ENCODE results near the gene ATP6V0C. TPM values are rescaled to one million over a fixed set of nuclear protein-coding genes. Genes with fewer than 3 reads are reported as not detected.

The ATP6V0C gene
- total and polyA plus RNA-seq, 3 donors from 2014 or later, result 180 to 190 (median 182) TPM

GRCh38 chr16:2484898-2485508, 28.7 kb upstream of the ATP6V0C start:
- Histone ChIP-seq H3K27me3 (no peaks in the 10 kb centered on the region), H3K4me3 (no peak overlapping the region), H3K4me1 (peaks cover 19% of the 10 kb centered on the region), H3K36me3 (ENCODE audit: low read depth, missing control alignments) (no peaks in the 10 kb centered on the region), H3K9me3 (no peaks in the 10 kb centered on the region), H3K27ac (no peak overlapping the region)
- no peak for DNase-seq
- no peak for TF ChIP-seq POLR2A (IDR thresholded peaks at IDR 0.05)
- no peak for TF ChIP-seq CTCF (IDR thresholded peaks at IDR 0.05)
- intact Hi-C loops (cut with DNase I; ENCODE audit: low total_unique reads), result loop anchor here (10.0 kb wide), 1 partner anchor 150 kb away; no protein-coding TSS in a partner anchor
- 91 to 93% methylated on average over 13 of the region's 13 CpGs for WGBS, 2 donors

- intact Hi-C loops (cut with DNase I; ENCODE audit: low total_unique reads), result loop anchor here (10.0 kb wide), 1 partner anchor 151 kb away; no protein-coding TSS in a partner anchor
- Histone ChIP-seq H3K4me1 (peaks cover 19% of the 10 kb centered on the region), H3K27ac (no peak overlapping the region), H3K9me3 (no peaks in the 10 kb centered on the region), H3K36me3 (ENCODE audit: low read depth, missing control alignments) (no peaks in the 10 kb centered on the region), H3K4me3 (no peak overlapping the region), H3K27me3 (no peaks in the 10 kb centered on the region)
- 83 to 87% methylated on average over 6 to 33 of the region's 33 CpGs for WGBS, 2 donors
- no peak for DNase-seq
- no peak for TF ChIP-seq CTCF (IDR thresholded peaks at IDR 0.05)
- TF ChIP-seq POLR2A (IDR thresholded peaks at IDR 0.05), result no peak
Observed at GRCh38 chr16:2485811-2486507, 27.8 kb upstream of the ATP6V0C start.

GRCh38 chr16:2486645-2487516, 26.9 kb upstream of the ATP6V0C start:
- TF ChIP-seq POLR2A (IDR thresholded peaks at IDR 0.05) (no peak), CTCF (IDR thresholded peaks at IDR 0.05) (peak in 1 of 3 experiments; percentile 33)
- H3K36me3 ChIP-seq (ENCODE audit: low read depth, missing control alignments), result no peaks in the 10 kb centered on the region
- H3K4me3 ChIP-seq, result no peak overlapping the region
- no peaks in the 10 kb centered on the region for H3K9me3 ChIP-seq
- intact Hi-C loops (cut with DNase I; ENCODE audit: low total_unique reads), result loop anchor here (10.0 kb wide), 1 partner anchor 152 kb away; no protein-coding TSS in a partner anchor
- 71 to 73% methylated on average over 27 to 29 of the region's 29 CpGs for WGBS, 2 donors
- H3K4me1 ChIP-seq, result peaks cover 19% of the 10 kb centered on the region
- H3K27ac ChIP-seq, result no peak overlapping the region
- DNase-seq, result peak; percentile 81
- no peaks in the 10 kb centered on the region for H3K27me3 ChIP-seq

GRCh38 chr16:2487517-2487842, 26.3 kb upstream of the ATP6V0C start:
- no peak overlapping the region for H3K4me3 ChIP-seq
- 63% methylated on average over 8 of the region's 8 CpGs for WGBS, 2 donors
- TF ChIP-seq POLR2A (IDR thresholded peaks at IDR 0.05) (no peak), CTCF (IDR thresholded peaks at IDR 0.05) (no peak)
- H3K4me1 ChIP-seq, result peaks cover 15% of the 10 kb centered on the region
- no peaks in the 10 kb centered on the region for H3K9me3 ChIP-seq
- DNase-seq, result no peak
- no peak overlapping the region for H3K27ac ChIP-seq
- H3K36me3 ChIP-seq (ENCODE audit: low read depth, missing control alignments), result no peaks in the 10 kb centered on the region
- intact Hi-C loops (cut with DNase I; ENCODE audit: low total_unique reads), result loop anchor here (10.0 kb wide), 1 partner anchor 153 kb away; no protein-coding TSS in a partner anchor
- no peaks in the 10 kb centered on the region for H3K27me3 ChIP-seq

Measured in testis (tissue), 3 donors.